Measurements from ENCODE around the gene ZDHHC12. TPM values are rescaled to one million over a fixed set of nuclear protein-coding genes. Genes with fewer than 3 reads are reported as not detected.
A peak's percentile ranks its signal among the peaks of the same experiment; 100 is the strongest.

The ZDHHC12 gene
- total RNA-seq, 1 experiment from 2014 or later, result 17.9 TPM

GRCh38 chr9:128731093-128731492 lies 7.2 kb upstream of the ZDHHC12 start:
- no peak for DNase-seq (ENCODE audit: extremely low read depth, low read depth)

- DNase-seq (ENCODE audit: extremely low read depth, low read depth), result no peak
Measured at GRCh38 chr9:128729766-128730517, 6.0 kb upstream of the ZDHHC12 start.

- no peak for DNase-seq (ENCODE audit: extremely low read depth, low read depth)
Measured at GRCh38 chr9:128729302-128729701, 5.4 kb upstream of the ZDHHC12 start.

GRCh38 chr9:128728298-128728697 lies 4.4 kb upstream of the ZDHHC12 start:
- DNase-seq (ENCODE audit: extremely low read depth, low read depth), result no peak

DNA sequence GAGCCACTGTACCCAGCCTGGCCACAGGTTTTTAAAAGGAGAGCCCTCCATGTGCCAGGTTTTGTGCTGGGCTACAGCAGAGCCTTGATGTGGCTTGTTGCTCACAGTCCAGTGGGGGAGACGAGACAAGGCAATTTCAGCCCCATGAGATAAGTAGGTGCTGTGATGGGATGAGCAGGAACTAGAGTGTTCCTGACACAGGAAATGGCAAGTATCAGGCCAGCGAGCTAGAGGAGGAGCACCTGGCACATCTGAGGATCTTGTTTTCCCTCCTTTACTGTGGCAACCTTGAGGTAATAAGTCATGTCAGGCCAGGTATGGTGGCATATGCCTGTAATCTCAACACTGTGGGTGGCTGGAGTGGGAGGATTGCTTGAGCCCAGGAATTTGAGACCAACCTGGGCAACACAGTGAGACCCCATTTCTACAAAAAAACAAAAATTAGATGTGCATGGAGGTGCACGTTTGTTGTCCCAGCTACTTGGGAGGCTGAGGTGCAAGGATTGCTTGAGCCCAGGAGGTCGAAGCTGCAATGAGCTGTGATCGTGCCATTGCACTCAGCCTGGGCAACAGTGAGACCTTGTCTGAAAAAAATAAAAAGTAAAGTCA lies 3.8 kb upstream of the ZDHHC12 start:
- DNase-seq (ENCODE audit: extremely low read depth, low read depth), result no peak

GRCh38 chr9:128724744-128725211 lies 851 bp upstream of the ZDHHC12 start:
- DNase-seq (ENCODE audit: extremely low read depth, low read depth), result peak; percentile 51

GRCh38 chr9:128723352-128723865 lies 518 bp downstream of the ZDHHC12 start:
- no peak for DNase-seq (ENCODE audit: extremely low read depth, low read depth)

GRCh38 chr9:128722380-128723351 lies 1.3 kb downstream of the ZDHHC12 start:
- DNase-seq (ENCODE audit: extremely low read depth, low read depth), result no peak

DNA sequence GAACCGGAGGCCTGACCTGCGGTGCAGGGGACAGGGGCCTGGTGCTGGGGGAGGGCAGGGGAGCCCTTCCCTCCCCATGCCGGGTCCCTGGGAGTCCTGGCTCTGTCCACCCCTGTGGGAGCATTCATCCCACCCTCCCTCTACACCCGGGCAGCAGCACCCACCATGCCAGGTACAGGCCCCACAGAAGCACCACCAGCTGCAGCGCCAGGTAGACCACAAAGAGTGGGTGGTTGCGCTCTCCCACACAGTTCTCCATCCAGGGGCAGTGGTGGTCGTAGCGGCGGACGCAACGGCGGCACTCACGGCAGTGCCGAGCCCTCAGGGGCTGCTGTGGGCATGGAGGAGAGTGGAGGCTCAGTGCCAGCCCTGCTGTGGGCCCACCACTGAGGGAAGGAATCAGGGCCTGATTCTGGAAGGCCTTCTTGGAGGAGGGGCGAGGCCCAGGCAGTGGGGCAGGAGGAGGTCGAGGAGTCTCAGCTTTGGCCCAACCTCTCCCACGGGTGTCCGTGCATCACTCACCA lies 2.4 kb downstream of the ZDHHC12 start:
- no peak for DNase-seq (ENCODE audit: extremely low read depth, low read depth)

- DNase-seq (ENCODE audit: extremely low read depth, low read depth), result no peak
Measured at GRCh38 chr9:128720841-128721486, 3.0 kb downstream of the ZDHHC12 start.

DNA sequence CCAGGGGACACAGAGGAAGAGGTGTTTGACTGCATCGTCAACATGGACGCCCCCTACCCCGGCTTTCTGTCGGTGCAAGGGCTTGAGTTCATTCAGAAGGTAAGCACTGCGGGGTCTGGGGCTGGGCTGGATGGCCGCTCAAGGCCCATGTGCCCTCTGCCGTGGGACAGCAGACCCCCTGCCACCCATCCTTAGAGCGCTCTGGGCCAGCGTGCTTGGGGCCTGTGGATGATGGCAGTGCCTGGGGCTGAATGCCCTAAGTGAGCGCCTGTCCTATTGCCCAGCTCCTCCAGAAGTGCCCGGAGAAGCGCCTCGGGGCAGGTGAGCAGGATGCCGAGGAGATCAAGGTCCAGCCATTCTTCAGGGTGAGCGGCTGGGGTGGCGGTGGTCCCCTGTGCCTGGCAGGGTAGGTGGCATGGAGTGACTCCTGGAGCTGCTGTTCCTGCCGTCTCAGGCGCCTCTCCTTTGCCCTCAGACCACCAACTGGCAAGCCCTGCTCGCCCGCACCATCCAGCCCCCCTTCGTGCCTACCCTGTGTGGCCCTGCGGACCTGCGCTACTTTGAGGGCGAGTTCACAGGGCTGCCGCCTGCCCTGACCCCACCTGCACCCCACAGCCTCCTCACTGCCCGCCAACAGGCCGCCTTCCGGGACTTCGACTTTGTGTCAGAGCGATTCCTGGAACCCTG lies 3.9 kb downstream of the ZDHHC12 start:
- DNase-seq (ENCODE audit: extremely low read depth, low read depth), result no peak

DNA sequence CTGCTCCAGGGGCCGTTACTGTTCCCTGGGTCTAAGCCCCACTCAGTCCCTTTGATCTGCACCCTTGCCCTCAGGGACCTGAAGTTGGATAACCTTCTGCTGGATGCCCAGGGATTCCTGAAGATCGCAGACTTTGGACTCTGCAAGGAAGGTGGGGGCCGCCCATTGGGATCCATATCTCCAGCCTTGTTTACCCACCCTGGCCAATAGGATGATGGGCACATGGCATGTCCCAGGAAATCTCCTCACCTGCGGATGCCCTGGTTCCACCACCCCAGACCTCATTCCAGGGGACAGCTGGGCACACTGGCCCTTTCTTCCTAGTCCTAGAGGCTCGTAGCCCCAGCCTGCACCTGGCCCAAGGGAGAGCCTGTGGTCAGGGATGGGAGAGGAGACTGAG lies 5.5 kb downstream of the ZDHHC12 start:
- DNase-seq (ENCODE audit: extremely low read depth, low read depth), result no peak

GRCh38 chr9:128718047-128718446 lies 5.9 kb downstream of the ZDHHC12 start:
- DNase-seq (ENCODE audit: extremely low read depth, low read depth), result no peak

DNA sequence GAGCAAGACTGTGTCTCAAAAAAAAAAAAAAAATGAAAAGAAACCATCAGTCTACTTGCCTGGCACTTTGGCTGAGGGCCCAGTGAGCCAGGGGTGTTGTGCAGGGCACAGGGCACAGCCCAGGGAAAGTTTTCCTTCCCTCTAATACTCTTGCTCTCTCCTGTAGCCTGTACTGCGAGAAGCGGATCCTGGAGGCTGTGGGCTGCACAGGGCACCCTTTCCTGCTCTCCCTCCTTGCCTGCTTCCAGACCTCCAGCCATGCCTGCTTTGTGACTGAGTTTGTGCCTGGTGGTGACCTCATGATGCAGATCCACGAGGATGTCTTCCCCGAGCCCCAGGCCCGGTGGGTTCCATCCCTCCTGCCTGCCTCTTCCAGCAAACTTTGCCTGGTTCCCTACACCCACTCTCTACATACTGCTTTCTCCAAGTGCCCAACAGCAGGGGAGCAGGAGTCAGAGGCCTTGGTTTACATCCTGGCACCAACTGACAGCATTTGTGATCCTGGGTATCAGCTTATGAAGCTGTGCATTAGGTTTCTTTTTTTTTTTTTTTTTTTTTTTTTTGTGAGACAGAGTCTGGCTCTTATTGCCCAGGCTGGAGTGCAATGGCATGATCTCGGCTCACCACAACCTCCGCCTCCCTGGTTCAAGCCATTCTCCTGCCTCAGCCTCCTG lies 7.2 kb downstream of the ZDHHC12 start:
- no peak for DNase-seq (ENCODE audit: extremely low read depth, low read depth)

GRCh38 chr9:128715436-128715750 lies 8.5 kb downstream of the ZDHHC12 start:
- no peak for DNase-seq (ENCODE audit: extremely low read depth, low read depth)

- DNase-seq (ENCODE audit: extremely low read depth, low read depth), result no peak
Measured at GRCh38 chr9:128714586-128715435, 9.1 kb downstream of the ZDHHC12 start.

DNA sequence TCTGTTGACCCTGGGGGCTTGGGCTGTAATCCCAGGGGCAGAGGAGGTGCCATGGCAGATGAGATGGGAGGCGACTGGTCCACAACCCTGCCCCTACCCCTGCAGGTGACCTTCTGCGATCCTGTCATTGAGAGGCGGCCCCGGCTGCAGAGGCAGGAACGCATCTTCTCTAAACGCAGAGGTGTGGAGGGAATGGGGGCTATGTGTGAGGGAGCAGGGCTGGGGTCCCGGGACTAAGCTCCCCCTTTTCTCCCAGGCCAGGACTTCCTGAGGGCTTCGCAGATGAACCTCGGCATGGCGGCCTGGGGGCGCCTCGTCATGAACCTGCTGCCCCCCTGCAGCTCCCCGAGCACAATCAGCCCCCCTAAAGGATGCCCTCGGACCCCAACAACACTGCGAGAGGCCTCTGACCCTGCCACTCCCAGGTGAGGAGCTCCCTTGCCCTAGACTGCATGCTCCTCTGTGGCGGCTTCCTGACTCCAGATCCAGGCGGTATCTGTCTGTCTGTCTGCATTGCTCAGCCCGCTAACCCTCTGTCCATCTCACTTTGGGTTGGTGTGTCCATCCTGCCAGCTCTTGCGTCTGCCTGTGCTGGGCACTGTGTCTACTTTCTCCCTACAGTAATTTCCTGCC lies 9.9 kb downstream of the ZDHHC12 start:
- no peak for DNase-seq (ENCODE audit: extremely low read depth, low read depth)

- no peak for DNase-seq (ENCODE audit: extremely low read depth, low read depth)
Measured at GRCh38 chr9:128713411-128713780, 10.5 kb downstream of the ZDHHC12 start.
